Measurements from ENCODE around the gene ADM2.
"Not testable (repeated sequence)": the region's sequence is repeated elsewhere in the genome, so short reads cannot be mapped to it uniquely, and the experiment has no call there.

Gene ADM2, protein sequence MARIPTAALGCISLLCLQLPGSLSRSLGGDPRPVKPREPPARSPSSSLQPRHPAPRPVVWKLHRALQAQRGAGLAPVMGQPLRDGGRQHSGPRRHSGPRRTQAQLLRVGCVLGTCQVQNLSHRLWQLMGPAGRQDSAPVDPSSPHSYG

GRCh38 chr22:50481440-50482106 is at the start of gene ADM2:
TSS of gene ADM2 (plus strand) at chr22:50481543. CDS start at chr22:50481848, 305 bp downstream.
- no peak for DNase-seq (ENCODE audit: extremely low read depth, low read depth)
- peak within 1 kb of the TSS; percentile 25 for H3K4me3 ChIP-seq (replicated peaks; ENCODE audit: low read depth, low read length)
- TF ChIP-seq, protein P1, sequence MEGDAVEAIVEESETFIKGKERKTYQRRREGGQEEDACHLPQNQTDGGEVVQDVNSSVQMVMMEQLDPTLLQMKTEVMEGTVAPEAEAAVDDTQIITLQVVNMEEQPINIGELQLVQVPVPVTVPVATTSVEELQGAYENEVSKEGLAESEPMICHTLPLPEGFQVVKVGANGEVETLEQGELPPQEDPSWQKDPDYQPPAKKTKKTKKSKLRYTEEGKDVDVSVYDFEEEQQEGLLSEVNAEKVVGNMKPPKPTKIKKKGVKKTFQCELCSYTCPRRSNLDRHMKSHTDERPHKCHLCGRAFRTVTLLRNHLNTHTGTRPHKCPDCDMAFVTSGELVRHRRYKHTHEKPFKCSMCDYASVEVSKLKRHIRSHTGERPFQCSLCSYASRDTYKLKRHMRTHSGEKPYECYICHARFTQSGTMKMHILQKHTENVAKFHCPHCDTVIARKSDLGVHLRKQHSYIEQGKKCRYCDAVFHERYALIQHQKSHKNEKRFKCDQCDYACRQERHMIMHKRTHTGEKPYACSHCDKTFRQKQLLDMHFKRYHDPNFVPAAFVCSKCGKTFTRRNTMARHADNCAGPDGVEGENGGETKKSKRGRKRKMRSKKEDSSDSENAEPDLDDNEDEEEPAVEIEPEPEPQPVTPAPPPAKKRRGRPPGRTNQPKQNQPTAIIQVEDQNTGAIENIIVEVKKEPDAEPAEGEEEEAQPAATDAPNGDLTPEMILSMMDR (IDR thresholded peaks at IDR 0.05; ENCODE audit: low read depth, low read length, missing control alignments) = no peak

DNA sequence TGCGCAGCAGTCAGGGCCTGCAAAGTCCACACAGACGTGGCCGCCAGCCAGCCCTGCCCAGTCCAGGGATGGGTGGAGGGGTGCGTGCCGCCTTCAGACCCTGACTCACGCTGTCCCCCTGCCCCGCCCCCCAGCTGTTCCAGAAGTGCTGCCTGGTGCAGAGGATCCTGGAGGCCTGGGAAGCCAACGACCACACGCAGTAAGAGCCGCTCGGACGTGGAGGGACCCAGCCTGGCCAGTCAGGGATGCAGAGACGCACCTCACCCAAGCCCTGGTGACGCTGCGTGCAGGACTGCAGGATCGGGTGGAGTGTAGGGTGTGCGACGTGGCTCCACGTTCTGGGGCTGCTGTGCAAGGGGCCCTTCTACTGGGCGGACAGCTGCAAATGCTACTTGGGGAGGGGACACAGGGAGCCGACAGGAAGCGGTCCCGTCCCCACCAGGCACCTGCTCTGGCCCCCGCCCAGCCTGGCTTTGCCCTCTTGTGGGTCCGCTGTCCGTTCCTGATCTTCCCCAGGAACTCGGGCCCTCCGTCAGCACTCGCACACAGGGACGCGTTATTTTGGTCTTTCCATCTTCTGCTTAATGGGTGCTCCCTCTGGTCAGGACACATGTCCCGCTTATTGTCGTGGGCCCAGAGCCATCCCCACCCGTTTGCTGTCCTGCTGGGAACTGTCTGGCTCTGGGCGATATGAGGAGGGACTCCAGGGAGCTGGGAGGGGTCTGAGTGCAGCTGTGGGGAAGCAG is 49.0 kb upstream of the ADM2 start:
- DNase-seq (ENCODE audit: extremely low read depth, low read depth) = no peak
- TF ChIP-seq, protein P1 (IDR thresholded peaks at IDR 0.05; ENCODE audit: low read depth, low read length, missing control alignments) = no peak
- H3K4me3 ChIP-seq (replicated peaks; ENCODE audit: low read depth, low read length) = no peak overlapping the region

GRCh38 chr22:50432877-50433510 is 48.3 kb upstream of the ADM2 start:
- H3K4me3 ChIP-seq (replicated peaks; ENCODE audit: low read depth, low read length); DNase-seq (ENCODE audit: extremely low read depth, low read depth): not testable (repeated sequence)

DNA sequence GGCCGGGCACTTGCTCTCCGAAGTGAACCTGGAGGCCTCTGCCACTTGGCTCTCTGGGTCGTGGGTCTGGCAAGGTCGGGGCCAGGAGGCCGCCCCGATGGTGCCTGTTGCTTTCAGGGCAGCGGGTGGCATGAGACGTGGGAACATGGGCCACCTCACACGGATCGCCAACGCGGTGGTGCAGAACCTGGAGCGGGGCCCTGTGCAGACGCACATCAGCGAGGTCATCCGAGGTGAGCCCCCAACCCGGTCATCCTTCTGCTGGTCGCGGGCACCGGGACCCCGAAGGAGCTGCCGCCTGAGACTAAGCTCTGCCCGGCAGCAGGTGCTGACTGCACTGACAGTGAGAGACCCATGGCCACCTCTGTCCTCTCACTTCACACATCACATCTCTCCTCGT is 46.5 kb upstream of the ADM2 start:
- TF ChIP-seq, protein P1 (IDR thresholded peaks at IDR 0.05; ENCODE audit: low read depth, low read length, missing control alignments) = no peak
- no peak for DNase-seq (ENCODE audit: extremely low read depth, low read depth)

DNA sequence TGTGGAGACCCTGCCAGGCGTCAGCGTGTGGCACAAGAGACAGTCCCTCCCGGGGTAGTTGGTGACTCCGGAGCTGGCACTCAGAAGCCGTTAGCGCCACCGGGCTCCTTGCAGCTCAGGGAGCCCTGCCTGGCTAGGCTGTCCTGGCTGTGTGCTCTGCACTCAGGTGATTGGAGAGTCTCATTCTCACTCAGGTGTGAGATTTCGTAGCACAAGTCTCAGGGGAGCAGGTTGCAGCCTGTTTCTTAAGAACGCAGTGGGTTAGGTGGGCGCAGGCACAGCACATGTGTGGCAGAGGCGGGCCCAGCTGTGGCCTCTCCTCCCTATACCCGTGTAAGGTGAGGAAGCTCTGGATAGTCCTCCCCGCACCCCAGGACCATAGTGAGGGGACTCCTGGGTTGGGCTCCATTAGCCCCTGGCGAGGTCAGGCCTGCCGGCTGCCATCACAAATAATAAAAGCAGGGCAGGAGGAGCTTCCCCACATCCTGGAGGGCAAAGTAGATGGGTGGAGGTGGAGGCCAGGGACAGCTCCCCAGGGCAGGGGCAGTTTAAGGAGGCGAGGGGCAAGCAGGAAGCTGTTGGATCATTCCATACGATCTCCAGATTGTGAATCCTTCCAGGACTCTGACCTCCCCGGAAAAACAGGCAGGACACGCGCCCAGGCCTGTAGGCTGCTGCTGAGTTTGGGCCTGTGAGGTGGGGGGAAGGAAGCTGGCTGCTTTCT is 45.9 kb upstream of the ADM2 start:
- DNase-seq (ENCODE audit: extremely low read depth, low read depth) = no peak
- H3K4me3 ChIP-seq (replicated peaks; ENCODE audit: low read depth, low read length) = no peak overlapping the region
- TF ChIP-seq, protein P1 (IDR thresholded peaks at IDR 0.05; ENCODE audit: low read depth, low read length, missing control alignments) = no peak

More for the DNA sequence above, 46.5 kb upstream of the ADM2 start:
- H3K4me3 ChIP-seq (replicated peaks; ENCODE audit: low read depth, low read length) = no peak overlapping the region

GRCh38 chr22:50436015-50436830 is 45.1 kb upstream of the ADM2 start:
- no peak overlapping the region for H3K4me3 ChIP-seq (replicated peaks; ENCODE audit: low read depth, low read length)
- TF ChIP-seq, protein P1 (IDR thresholded peaks at IDR 0.05; ENCODE audit: low read depth, low read length, missing control alignments) = no peak

More at GRCh38 chr22:50436015-50436830, 45.1 kb upstream of the ADM2 start:
- DNase-seq (ENCODE audit: extremely low read depth, low read depth) = no peak
